GM21367 (cell line): ENCODE measurements around the gene FOXP1.

Source experiments
- ATAC-seq: cut with Tn5 transposase; IDR thresholded peaks from one replicate; pipeline ENCODE4 v1.9.1; 2021; ENCODE audit not compliant: unreplicated experiment

The FOXP1 gene

DNA sequence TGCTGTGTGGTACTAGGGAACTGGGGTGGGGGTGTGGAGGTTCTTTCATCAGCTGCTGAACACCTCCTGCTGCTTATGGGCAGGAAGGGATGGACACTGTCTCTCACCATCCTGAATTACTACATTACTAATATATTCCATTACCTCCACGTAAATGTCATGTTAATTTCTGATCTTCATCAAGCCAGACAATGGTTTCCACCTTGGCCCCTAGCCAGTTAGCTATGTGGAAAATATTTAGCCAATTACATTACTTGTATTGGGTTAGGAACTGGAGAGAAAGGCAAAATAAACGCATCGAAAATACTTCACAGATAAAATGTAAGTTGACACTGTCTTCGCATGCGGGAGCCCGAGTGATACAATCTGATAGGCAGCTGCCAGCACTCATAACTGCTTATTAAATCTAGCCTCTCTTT lies 95.1 kb downstream of the FOXP1 start:
- no peak for ATAC-seq

DNA sequence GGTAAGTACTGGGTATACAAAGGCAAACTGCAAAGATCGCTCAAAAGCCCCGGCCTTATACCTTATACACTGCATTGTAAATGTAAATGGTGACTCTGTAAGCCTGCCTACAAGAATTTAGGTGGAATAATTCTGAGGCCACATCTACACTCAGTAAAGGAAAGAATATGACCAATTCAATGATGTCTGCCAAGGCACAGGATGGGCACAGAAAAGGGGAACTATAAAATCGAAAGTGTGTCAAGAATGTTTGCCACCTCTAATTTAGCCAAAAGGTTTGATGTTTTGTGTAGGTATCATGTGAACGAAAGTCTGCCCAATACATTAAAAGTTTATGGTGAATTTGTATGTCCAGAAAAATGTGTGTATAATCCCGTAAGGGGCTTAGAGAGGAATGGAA lies 96.1 kb downstream of the FOXP1 start:
- no peak for ATAC-seq

DNA sequence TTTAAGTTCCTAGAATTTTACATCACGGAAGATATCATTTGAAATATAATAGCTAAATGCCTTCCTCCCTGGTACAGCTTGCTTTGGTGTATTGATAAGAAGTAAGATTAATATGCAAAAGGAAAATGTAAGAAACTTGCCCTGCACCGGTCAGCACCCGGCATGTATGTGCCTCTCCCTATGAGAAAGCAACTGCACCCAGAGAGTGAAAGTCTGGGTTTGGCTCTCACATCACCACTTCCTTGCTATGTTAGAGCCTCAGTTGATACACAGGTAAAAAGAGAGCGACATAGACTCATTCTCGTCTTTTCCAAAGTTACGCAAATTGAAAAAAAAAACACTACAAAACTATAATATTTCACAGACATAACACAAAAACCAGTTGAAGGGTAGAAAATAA lies 96.7 kb downstream of the FOXP1 start:
- no peak for ATAC-seq

DNA sequence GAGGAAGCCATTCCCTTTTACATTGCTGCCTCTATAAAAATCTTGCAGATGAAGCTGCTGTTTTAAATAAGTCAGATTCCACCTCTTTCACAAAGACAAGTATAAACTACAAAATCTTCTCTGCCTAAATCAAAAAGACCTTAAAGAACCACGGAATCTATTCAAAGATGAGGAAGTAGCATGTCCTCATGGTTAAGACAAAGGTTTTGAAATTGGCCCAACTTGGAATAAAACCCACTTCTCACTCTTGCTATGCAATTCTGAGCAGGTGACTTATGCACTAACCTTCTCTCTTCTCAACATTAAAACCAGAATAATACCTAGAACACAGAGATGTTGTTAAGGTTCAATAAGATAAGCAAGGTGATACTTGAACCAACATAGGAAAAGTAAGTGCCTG lies 97.6 kb downstream of the FOXP1 start:
- ATAC-seq, result no peak

DNA sequence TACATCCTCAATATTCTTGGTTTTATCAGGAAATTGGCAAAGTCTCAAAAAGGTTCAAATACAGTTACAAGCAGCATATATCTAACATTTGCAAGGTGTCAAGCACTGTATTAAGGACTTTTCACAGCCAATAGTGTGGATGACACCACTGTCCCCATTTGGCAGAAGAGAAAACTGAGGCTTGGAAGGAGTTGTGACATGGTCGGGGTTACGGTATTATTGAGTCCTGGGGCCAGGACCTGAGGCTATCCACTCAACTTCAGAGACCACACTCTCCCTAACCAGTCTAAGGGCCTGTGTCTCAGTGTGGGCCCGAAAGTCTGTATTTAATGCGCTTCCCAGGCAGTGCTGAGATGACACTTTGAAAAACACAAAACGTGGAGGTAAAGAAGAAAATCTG lies 99.1 kb downstream of the FOXP1 start:
- no peak for ATAC-seq

DNA sequence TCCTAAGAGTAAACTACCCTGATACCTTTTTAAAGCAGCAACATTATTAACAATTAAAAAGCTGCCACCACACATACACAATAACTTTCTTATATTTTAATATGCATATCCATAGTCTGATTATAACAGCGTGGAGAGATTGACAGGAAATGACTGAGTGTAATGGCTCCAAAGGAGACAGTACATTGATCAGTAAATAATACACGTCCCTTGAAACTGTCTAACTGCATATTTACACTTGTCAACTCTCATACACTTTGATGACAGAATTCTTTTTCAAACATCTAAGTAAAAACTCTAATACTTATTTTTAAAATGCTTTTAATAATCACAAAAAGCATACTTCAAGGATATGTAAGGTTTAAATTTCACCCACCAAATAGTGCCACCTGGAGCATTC lies 99.5 kb downstream of the FOXP1 start:
- ATAC-seq, result no peak

DNA sequence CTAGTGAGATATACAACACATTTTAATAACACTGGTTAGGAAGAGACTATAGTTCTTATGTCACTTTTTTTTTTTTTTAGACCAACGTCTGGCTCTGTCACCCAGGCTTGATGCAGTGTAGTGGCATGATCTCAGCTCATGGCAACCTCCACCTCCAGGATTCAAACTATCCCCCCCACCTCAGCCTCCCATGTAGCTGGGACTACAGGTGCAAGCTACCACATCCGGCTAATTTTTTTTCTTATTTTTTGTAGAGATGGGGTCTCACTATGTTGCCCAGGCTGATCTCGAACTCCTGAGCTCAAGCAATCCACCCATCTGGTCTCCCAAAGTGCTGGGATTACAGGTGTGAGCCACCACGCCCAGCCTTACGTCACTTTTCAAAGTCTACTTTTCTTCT lies 100.8 kb downstream of the FOXP1 start:
- ATAC-seq, result no peak

DNA sequence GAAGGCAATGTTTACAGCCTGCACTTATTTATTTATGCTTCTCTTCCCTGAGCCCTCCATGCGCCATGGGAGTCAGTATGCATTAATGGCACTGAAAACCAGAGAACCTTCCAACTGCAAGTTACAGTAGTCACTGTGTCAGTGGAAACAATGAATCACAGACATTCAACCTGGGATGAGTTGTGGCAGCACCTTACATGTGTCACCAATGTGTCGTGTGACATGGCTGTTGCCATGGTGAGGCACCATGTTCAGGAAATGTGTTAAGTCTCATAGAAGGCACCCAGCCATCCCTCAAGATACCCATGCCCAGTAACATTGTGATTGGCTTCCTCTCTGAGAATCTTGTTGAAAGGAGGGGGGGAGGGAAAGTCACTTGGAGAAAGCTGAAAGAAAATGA lies 105.0 kb downstream of the FOXP1 start:
- ATAC-seq, result no peak

DNA sequence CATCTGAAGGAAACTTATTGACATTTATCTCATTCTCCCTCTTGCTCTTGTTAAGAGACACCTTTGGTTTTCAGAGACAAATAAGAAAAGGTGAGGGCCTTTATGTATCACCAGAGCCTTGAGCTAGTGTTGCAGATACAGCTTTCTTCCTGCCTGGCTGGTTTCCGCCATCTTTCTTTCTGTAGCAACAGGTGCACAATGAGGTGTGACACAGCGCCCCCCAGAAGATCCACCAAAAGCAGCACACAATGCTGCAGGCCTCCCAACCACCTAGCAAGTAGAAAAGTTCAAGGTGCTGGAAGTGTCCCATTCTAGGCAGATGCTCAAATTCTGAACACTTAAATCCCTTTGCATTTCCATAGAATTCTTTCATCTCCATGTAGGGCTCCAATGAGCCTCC lies 106.6 kb downstream of the FOXP1 start:
- ATAC-seq, result no peak

DNA sequence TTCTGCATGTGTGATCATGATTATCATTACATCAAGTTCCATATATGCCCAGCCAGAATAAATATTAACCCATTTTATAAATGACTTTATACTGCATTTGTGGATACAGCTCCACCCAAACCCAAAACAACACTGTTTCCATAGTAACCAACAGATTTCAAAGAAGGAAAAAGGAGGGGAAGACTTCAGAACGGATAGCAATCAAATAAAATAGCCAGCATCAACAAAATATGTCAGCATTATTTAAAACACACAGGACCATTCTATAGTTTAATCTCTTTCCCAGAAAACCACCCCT lies 114.4 kb downstream of the FOXP1 start:
- ATAC-seq, result no peak

DNA sequence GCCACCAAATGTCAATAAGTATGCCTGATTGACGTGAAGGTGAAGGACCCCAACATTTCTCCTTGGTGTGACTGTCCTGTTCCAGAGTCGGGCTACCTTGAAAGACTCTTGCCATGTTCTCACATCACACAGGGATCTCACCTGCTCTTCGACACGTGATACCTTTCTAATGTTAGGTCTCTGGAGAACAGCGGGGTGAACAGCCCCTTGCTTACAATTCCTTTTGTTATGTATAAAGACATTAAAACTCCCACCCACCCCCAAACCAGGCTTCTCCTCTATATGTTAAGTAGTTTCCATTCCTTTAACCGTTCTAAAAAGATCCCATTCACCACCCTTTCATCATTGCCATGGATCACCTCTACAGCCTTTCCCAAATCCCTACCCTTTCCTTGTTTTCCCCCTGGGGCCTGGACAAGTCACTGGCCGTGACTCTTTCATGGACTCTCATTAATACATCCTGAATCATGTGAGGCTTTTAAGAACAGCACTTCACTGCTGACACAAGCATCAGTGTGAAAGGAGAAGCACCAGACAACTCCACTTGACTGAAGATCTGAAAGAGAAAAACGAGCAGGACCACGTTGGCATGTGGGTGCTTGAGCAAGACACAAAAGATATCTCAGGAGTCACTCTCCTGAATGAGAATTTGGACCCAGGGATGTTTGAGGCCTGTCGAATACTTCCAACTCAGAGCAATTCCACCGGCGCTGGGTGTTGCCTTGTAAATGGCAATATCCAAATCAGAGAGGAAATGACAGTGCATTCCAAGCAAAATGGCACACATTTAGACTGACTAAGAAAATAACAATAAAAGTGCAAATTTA lies 115.0 kb downstream of the FOXP1 start:
- ATAC-seq, result no peak

DNA sequence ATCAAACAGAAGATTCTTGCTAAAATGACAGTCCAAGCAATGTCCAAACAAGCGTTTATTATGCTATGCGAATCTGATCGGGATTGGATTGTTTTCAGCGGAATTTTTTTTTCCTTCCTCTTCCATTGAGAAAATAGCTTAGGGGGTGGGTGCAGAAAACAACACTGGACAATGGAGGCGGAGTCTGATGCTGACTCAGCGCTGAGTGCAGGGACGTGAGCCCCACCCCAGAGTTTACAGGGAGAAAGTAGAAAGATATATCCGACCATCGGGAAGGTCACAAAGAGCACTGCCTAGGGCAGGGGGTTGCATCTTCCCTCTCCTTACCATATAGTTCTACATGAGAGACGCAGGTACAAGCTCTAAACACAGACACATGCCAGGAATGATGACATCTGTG lies 117.0 kb downstream of the FOXP1 start:
- ATAC-seq, result no peak

DNA sequence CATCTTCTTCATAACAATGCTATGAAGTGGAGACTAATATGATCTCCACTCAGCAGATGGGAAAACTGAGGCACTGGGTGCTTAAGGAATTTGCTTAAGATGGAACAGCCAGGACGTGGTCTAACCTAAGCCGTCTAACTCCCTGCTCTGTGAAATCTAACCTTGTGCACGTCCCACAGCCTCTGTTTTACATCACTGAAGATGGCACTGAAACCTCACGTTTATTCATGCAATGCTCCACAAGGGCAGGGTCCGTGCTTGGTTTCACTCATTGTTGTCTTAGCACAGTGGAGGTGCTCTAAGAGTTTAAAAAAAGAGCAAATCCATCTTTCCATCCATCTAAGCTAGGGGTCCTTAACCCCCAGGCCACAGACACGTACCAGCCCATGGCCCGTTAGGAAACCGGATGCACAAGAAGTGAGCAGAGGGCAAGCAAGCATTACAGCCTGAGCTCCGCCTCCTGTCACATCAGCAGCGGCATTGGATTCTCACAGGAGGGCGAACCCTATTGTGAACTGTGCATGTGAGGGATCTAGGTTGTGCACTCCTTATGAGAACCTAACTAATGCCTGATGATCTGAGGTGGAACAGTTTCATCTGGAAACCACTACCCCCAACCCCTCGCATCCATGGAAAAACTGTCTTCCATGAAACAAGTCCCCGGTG lies 118.0 kb downstream of the FOXP1 start:
- no peak for ATAC-seq

DNA sequence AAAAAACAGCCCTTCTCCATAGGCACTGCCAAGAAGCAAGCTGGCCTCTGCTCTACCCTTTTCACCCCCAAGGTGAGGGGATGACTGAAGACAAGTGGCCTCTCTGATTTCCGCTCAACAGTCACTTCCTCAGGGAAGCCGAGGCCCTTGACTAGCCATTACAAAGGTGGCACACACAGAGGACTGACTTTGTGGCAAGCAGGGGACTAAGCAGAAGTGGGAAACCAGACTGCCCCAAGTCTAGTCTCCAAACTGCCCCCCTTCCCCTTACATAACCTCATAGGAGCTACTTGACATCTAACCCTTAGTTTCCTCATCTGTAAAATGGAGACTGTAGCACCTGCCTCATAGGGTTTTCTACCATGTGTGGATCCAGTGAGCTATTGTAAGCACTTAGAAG lies 118.9 kb downstream of the FOXP1 start:
- ATAC-seq, result no peak

DNA sequence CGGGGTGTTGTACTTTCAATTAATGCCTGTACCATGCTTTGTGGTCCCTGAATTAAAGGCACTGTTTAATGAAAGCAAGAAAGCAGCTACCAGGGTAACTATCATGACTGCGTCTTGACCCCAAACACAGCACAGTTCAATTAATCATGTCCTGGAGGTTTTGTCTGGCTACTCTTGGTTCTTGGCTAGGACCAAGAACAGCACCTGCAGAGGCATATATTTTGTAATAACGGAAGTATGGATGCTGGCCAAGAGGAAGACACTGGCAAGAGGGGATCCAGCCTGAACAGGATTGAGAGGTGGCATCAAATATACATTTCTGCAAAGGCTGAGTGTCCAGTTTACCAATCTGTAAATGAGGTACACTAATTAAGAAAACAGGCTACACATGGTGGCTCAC lies 119.9 kb downstream of the FOXP1 start:
- no peak for ATAC-seq

DNA sequence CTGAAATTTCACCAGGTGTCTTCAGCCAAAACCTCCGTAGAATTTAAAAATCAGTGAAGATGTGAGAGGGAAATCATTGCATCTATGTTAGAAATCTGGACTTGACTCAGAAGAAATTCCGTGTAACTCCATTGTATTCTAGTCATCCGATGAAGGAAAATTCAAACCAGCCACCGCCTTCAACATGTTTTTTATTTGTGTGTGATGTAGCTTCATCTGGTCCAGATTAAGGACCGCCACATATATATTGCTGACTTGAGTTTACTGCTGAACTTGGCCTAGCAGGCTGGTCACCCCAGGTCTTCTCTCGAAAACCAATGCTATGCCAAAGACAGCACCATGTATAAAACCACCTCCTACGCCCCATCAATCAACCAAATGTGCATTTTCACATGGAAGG lies 120.9 kb downstream of the FOXP1 start:
- ATAC-seq, result no peak

DNA sequence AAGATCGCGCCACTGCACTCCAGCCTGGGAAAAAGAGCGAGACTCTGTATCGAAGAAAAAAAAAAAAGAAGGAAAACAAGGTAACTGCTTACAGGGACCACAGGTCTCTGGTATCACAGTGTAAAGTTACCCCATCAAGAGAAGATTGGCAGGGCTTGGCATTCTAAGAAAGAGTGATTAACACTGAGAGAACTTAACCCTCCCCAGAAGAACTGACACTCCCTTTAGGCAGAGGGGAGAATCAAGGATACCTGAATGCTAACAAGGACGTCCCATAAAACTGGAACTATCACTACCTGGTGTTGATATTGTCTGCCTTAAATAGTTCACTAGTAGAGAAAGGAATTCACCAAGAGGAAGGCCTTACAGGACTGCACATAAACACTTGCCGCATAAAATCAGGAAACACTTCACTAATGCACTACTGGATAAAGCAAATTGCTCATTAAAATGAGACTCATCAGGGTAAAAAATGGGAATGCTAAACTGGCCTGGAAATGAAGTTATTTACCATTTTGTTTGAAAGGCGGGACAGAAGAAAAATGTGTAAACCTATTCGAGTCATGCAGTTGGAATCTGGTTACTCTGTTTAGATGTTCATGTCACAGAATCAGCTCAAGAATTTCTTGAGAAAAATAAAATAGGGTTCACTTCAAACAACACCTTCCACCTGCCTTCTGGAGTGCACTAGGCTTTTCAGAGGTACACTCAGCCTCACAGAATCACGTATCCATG lies 121.6 kb downstream of the FOXP1 start:
- no peak for ATAC-seq

DNA sequence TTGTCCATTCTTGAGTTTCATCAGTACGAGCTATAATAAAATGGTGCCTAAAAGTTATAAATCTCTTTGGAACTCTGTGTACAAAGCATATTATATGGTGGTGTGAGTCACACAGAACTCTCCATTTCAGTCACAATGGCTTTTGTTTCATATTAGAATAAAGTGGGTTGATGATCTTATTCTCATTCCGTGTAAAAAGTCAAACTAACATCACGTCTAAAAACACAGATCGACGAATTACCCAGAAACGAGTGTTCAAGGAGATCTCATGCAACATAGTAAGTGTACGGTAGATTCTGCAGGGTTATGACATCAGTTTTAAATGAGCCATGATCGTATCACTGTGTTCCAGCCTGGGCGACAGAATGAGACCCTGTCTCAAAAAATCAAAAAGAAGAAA lies 122.4 kb downstream of the FOXP1 start:
- no peak for ATAC-seq

DNA sequence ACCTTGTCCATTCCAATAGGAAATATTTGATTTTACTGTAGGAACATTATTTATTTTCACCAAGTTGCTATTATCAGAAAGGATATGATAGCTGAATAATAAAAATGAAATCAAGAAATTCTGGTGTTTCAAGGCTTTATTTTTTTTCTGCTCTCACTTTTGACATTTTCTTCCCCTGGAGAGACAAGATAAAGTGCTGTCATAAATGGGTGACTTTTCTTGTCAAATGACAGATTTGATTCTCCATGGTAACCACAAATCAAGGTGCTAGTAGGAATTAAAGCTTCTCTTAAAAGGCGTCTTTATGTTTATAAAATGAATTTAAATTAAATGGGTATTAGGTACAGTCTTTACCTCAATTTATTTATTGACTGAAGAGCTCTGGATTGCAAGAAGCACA lies 124.6 kb downstream of the FOXP1 start:
- no peak for ATAC-seq

DNA sequence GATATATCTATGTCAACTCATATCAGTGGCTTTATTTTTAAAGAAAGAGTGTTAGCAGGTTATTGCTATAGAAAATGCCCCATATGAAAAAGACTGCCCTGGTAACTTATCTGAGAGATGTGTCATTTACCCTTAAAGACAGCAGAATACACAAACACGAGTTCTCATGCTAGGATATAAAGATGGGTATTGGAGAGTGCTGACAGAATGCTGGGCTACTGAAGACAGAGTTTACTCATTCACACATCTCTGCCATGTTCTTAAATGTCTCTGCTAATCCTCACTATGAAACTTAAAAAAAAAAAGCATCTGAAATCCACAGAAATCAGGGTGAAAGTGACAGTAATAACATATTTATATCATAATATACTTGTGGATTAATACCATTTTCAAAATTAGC lies 126.7 kb downstream of the FOXP1 start:
- no peak for ATAC-seq

DNA sequence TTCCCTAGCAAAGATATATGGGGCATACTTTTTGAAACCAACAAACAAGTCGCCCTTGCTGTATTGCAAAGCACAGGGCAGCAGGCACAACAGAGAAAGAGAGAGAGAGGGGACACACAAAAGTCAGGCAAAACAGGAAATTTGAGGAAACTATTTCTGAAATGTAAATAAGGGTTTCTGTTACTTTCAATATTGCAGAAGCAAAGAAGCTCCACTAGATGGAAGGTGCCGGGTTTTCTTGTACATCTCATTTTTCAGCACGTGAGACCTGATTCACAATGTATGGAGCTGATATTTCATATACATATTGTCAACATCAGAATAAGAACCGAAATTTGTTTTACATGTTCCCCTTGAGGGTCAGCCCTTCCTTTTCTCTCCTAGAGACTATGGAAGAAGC lies 127.4 kb downstream of the FOXP1 start:
- ATAC-seq, result no peak
